Upper lobe of right lung (tissue), 1 donor: ENCODE measurements around the gene TCP11. TPM values are rescaled to one million over a fixed set of nuclear protein-coding genes. Genes with fewer than 3 reads are reported as not detected.

Source experiments
- ATAC-seq: fragments of 200-7000 bp; cut with Tn5 transposase; one replicate; pipeline ENCODE4 v1.9.1; 2020; ENCODE audit warnings: mild to moderate bottlenecking, moderate library complexity
- DNase-seq: peaks from one replicate; pipeline ENCODE4 v3.0.0-alpha.2; 2020
- H3K27ac ChIP-seq: fragments of 200-600 bp; one replicate; pipeline ENCODE4 v1.8.0; 2022
- H3K27me3 ChIP-seq: fragments of 200-600 bp; one replicate; pipeline ENCODE4 v1.8.0; 2022; ENCODE audit warnings: mild to moderate bottlenecking
- H3K36me3 ChIP-seq: fragments of 200-600 bp; one replicate; pipeline ENCODE4 v1.8.0; 2022
- H3K4me1 ChIP-seq: fragments of 200-600 bp; one replicate; pipeline ENCODE4 v1.8.0; 2022
- H3K4me3 ChIP-seq: fragments of 200-600 bp; one replicate; pipeline ENCODE4 v1.8.0; 2022; ENCODE audit warnings: mild to moderate bottlenecking
- H3K9me3 ChIP-seq: fragments of 200-600 bp; one replicate; pipeline ENCODE4 v1.8.0; 2022
- intact Hi-C: fragments of 100-400 bp; cut with DNase I; formaldehyde crosslinking; loops from one replicate; pipeline ENCODE4 v1.11.0; 2022
- total RNA-seq: library from RNA; stranded (reverse); fragmentation: NEBNext Ultra II Directional; extraction: Animal tissue kit (Norgen Biotek cat#: 25700); gene quantifications from one replicate; pipeline ENCODE4 v1.2.1, GENCODE V29; 2021
- TF ChIP-seq, protein P1 (sequence below): fragments of 200-600 bp; IDR thresholded peaks from one replicate; pipeline ENCODE4 v1.8.0; 2022; ENCODE audit warnings: antibody characterized with exemption
- donor health status: DM: no; HTN: yes; CAD: no; lungs with severe emphysema.

Gene TCP11
- total RNA-seq, 1 donor from 2014 or later: not detected

DNA sequence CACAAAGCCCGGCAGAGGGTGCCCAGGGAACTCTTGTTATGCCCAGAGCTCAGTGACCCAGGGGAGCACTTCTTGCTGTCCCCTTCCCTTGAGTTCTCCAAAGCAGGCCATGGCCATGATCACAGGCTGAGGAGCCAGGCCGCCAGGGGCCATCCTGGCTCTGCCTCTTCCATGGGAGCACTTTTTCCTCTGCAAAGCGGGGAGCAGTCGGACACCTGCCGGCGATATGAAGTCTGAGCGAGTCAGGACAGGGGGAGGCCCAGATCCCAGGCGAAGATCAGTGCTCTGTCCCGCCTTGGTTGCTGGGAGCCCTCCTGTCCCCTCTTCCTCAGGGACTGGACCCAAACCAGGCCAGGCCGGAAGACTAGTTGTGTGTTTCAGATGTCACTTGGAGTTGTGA, 67.9 kb downstream of the TCP11 start:
- no peaks in the 10 kb centered on the region for H3K4me1 ChIP-seq
- DNase-seq (no peak), ATAC-seq (no peak)
- H3K4me3 ChIP-seq: no peak overlapping the region
- H3K27ac ChIP-seq: no peak overlapping the region
- H3K27me3 ChIP-seq: no peaks in the 10 kb centered on the region
- H3K9me3 ChIP-seq: no peaks in the 10 kb centered on the region
- TF ChIP-seq, protein P1, sequence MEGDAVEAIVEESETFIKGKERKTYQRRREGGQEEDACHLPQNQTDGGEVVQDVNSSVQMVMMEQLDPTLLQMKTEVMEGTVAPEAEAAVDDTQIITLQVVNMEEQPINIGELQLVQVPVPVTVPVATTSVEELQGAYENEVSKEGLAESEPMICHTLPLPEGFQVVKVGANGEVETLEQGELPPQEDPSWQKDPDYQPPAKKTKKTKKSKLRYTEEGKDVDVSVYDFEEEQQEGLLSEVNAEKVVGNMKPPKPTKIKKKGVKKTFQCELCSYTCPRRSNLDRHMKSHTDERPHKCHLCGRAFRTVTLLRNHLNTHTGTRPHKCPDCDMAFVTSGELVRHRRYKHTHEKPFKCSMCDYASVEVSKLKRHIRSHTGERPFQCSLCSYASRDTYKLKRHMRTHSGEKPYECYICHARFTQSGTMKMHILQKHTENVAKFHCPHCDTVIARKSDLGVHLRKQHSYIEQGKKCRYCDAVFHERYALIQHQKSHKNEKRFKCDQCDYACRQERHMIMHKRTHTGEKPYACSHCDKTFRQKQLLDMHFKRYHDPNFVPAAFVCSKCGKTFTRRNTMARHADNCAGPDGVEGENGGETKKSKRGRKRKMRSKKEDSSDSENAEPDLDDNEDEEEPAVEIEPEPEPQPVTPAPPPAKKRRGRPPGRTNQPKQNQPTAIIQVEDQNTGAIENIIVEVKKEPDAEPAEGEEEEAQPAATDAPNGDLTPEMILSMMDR: no peak
- H3K36me3 ChIP-seq: peaks cover 67% of the 10 kb centered on the region
- intact Hi-C loops: no loop called here

DNA sequence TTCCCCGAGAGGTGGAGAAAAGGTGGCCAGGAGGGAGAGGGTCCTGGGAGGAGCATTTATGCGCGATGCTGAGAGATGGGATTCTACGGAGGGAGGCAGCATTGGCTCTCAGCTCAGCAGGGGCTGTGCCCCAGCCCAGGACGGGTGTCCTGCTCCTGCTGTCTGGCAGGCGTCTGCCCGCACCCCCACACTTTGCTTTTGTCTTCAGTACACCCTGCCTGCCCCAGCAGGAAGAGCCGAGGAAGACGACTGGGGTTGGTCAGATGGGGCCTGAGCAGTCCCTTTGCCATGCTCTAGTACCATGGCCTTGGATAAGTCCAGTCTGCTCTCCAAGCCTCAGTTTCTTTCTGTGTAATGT, 68.5 kb downstream of the TCP11 start:
- intact Hi-C loops: no loop called here
- Histone ChIP-seq H3K9me3 (no peaks in the 10 kb centered on the region), H3K27ac (no peak overlapping the region), H3K27me3 (no peaks in the 10 kb centered on the region), H3K4me3 (no peak overlapping the region), H3K4me1 (no peaks in the 10 kb centered on the region), H3K36me3 (peaks cover 65% of the 10 kb centered on the region)
- ATAC-seq (no peak), DNase-seq (no peak)
- TF ChIP-seq, protein P1: no peak

- no peak for ATAC-seq
- no peak overlapping the region for H3K4me3 ChIP-seq
- intact Hi-C loops: no loop called here
Measured at GRCh38 chr6:35072051-35072697, 69.0 kb downstream of the TCP11 start.

GRCh38 chr6:35071347-35071994, 69.7 kb downstream of the TCP11 start:
- intact Hi-C loops: no loop called here
- Histone ChIP-seq H3K4me1 (no peaks in the 10 kb centered on the region), H3K36me3 (peaks cover 66% of the 10 kb centered on the region), H3K9me3 (no peaks in the 10 kb centered on the region), H3K27me3 (no peaks in the 10 kb centered on the region), H3K27ac (no peak overlapping the region), H3K4me3 (no peak overlapping the region)
- ATAC-seq (no peak), DNase-seq (no peak)
- TF ChIP-seq, protein P1: no peak

More at GRCh38 chr6:35072051-35072697, 69.0 kb downstream of the TCP11 start:
- no peak for DNase-seq
- TF ChIP-seq, protein P1: no peak
- Histone ChIP-seq H3K36me3 (peaks cover 62% of the 10 kb centered on the region), H3K4me1 (no peaks in the 10 kb centered on the region), H3K27me3 (no peaks in the 10 kb centered on the region), H3K27ac (no peak overlapping the region), H3K9me3 (no peaks in the 10 kb centered on the region)

- H3K4me3 ChIP-seq: no peak overlapping the region
- intact Hi-C loops: no loop called here
- ATAC-seq (no peak), DNase-seq (no peak)
- H3K27me3 ChIP-seq: no peaks in the 10 kb centered on the region
- no peaks in the 10 kb centered on the region for H3K4me1 ChIP-seq
- H3K36me3 ChIP-seq: peaks cover 71% of the 10 kb centered on the region
- no peak overlapping the region for H3K27ac ChIP-seq
- TF ChIP-seq, protein P1: no peak
- no peaks in the 10 kb centered on the region for H3K9me3 ChIP-seq
Measured at GRCh38 chr6:35070111-35070510, 71.0 kb downstream of the TCP11 start.
